HEK293T (cell line): ENCODE results near the gene KIDINS220.

Experiments
- CTCF ChIA-PET: fragments of 350-600 bp; formaldehyde crosslinking; extraction: SDS; loops from one replicate; lab custom pipeline; 2021; ENCODE audit warnings: antibody characterized with exemption, inconsistent platforms; lab: Yijun Ruan, JAX
- POLR2A ChIA-PET: fragments of 350-600 bp; formaldehyde crosslinking; extraction: SDS; loops from one replicate; lab custom pipeline; 2020; ENCODE audit warnings: antibody characterized with exemption, inconsistent platforms; lab: Yijun Ruan, JAX
- DNase-seq: peaks from one replicate; pipeline ENCODE4 v3.0.0; 2012; ENCODE audit warnings: mixed read lengths; ENCODE audit errors: extremely low spot score
- ARNT ChIP-seq: fragments of 450-650 bp; IDR thresholded peaks from 2 replicates; pipeline ENCODE4 v1.6.1; 2017; ENCODE audit warnings: mild to moderate bottlenecking
- BHLHE40 ChIP-seq: fragments of 450-650 bp; IDR thresholded peaks from 2 replicates; pipeline ENCODE4 v1.6.1; 2016; ENCODE audit warnings: mild to moderate bottlenecking, moderate library complexity, borderline replicate concordance
- CTBP1 ChIP-seq: fragments of 450-650 bp; IDR thresholded peaks from 2 replicates; pipeline ENCODE4 v1.6.1; 2016; ENCODE audit warnings: borderline replicate concordance
- ELF4 ChIP-seq: fragments of 450-650 bp; IDR thresholded peaks from 2 replicates; pipeline ENCODE4 v1.6.1; 2017; ENCODE audit warnings: antibody characterized with exemption
- FOXA1 ChIP-seq: fragments of 450-650 bp; IDR thresholded peaks from 2 replicates; pipeline ENCODE4 v1.6.1; 2016; ENCODE audit warnings: mild to moderate bottlenecking
- FOXK2 ChIP-seq: fragments of 450-650 bp; IDR thresholded peaks from 2 replicates; pipeline ENCODE4 v1.6.1; 2016; ENCODE audit warnings: mild to moderate bottlenecking
- FOXM1 ChIP-seq: fragments of 450-650 bp; IDR thresholded peaks from 2 replicates; pipeline ENCODE4 v1.6.1; 2017; ENCODE audit warnings: mild to moderate bottlenecking, borderline replicate concordance
- HDGF ChIP-seq: fragments of 450-650 bp; IDR thresholded peaks from 2 replicates; pipeline ENCODE4 v1.6.1; 2017; ENCODE audit warnings: antibody characterized with exemption, borderline replicate concordance
- L3MBTL2 ChIP-seq: fragments of 450-650 bp; conservative IDR thresholded peaks from 2 replicates; pipeline ENCODE4 v1.6.1; 2016; ENCODE audit warnings: mild to moderate bottlenecking
- LEF1 ChIP-seq: fragments of 450-650 bp; IDR thresholded peaks from 2 replicates; pipeline ENCODE4 v1.6.1; 2017; ENCODE audit warnings: mild to moderate bottlenecking, borderline replicate concordance
- NFRKB ChIP-seq: fragments of 450-650 bp; IDR thresholded peaks from 2 replicates; pipeline ENCODE4 v1.6.1; 2016; ENCODE audit warnings: mild to moderate bottlenecking, moderate library complexity
- PKNOX1 ChIP-seq: fragments of 450-650 bp; IDR thresholded peaks from 2 replicates; pipeline ENCODE4 v1.6.1; 2016
- SP1 ChIP-seq: fragments of 450-650 bp; IDR thresholded peaks from 2 replicates; pipeline ENCODE4 v1.6.1; 2017
- SUZ12 ChIP-seq: fragments of 450-650 bp; IDR thresholded peaks from 2 replicates; pipeline ENCODE4 v1.6.1; 2016; ENCODE audit warnings: mild to moderate bottlenecking
- TARDBP ChIP-seq: fragments of 450-650 bp; IDR thresholded peaks from 2 replicates; pipeline ENCODE4 v1.6.1; 2016
- ZNF384 ChIP-seq: fragments of 450-650 bp; IDR thresholded peaks from 2 replicates; pipeline ENCODE4 v1.6.1; 2016

Gene KIDINS220

GRCh38 chr2:8805278-8806210 lies 31.9 kb downstream of the KIDINS220 start:
- POLR2A ChIA-PET, result no interaction called here
- CTCF ChIA-PET, result interaction anchor here (0.8 kb wide), 1 partner anchor 562 kb away, joined by 3 read pairs; no protein-coding TSS in a partner anchor
- TF ChIP-seq ARNT, result no peak
- TF ChIP-seq SP1, result no peak
- TF ChIP-seq LEF1, result no peak
- TF ChIP-seq L3MBTL2, result no peak
- no peak for TF ChIP-seq ELF4
- TF ChIP-seq PKNOX1, result no peak
- TF ChIP-seq CTBP1, result no peak
- no peak for TF ChIP-seq FOXM1
- TF ChIP-seq BHLHE40, result no peak
- TF ChIP-seq NFRKB, result no peak
- no peak for TF ChIP-seq FOXA1
- TF ChIP-seq FOXK2, result no peak
- TF ChIP-seq HDGF, result no peak
- TF ChIP-seq SUZ12, result no peak
- no peak for TF ChIP-seq ZNF384
- no peak for TF ChIP-seq TARDBP
- DNase-seq, result no peak

- DNase-seq, result peak; percentile 15
- CTCF ChIA-PET, result no interaction called here
- TF ChIP-seq TARDBP (no peak), PKNOX1 (peak; percentile 62)
- POLR2A ChIA-PET, result no interaction called here
These were observed 33.6 kb downstream of the KIDINS220 start for GRCh38 chr2:8803658-8804379.

GRCh38 chr2:8802741-8803140 lies 34.7 kb downstream of the KIDINS220 start:
- ChIA-PET CTCF (no interaction called here), POLR2A (no interaction called here)
- TF ChIP-seq TARDBP, result no peak
- no peak for TF ChIP-seq ARNT
- no peak for TF ChIP-seq FOXM1
- no peak for TF ChIP-seq SUZ12
- TF ChIP-seq PKNOX1, result no peak
- no peak for TF ChIP-seq ELF4
- TF ChIP-seq SP1, result no peak
- no peak for TF ChIP-seq FOXK2
- no peak for TF ChIP-seq L3MBTL2
- no peak for TF ChIP-seq CTBP1
- DNase-seq, result no peak

- TF ChIP-seq ARNT, result no peak
- TF ChIP-seq L3MBTL2, result no peak
- TF ChIP-seq SUZ12, result no peak
- no peak for TF ChIP-seq NFRKB
- ChIA-PET CTCF (no interaction called here), POLR2A (no interaction called here)
- DNase-seq, result no peak
These were observed 36.6 kb downstream of the KIDINS220 start for GRCh38 chr2:8800821-8801220.

- POLR2A ChIA-PET, result no interaction called here
- DNase-seq, result no peak
- CTCF ChIA-PET, result no interaction called here
- TF ChIP-seq PKNOX1, result no peak
- TF ChIP-seq LEF1, result no peak
- TF ChIP-seq ARNT, result no peak
- TF ChIP-seq TARDBP, result no peak
- no peak for TF ChIP-seq FOXM1
- no peak for TF ChIP-seq SP1
- no peak for TF ChIP-seq ELF4
- no peak for TF ChIP-seq SUZ12
- no peak for TF ChIP-seq HDGF
- no peak for TF ChIP-seq BHLHE40
These were observed 37.2 kb downstream of the KIDINS220 start for GRCh38 chr2:8800218-8800617.

- TF ChIP-seq FOXM1 (no peak), L3MBTL2 (no peak), CTBP1 (no peak), ARNT (no peak), FOXK2 (no peak), FOXA1 (no peak), SUZ12 (no peak), ELF4 (no peak), PKNOX1 (no peak), NFRKB (no peak), SP1 (no peak), TARDBP (no peak), LEF1 (no peak), ZNF384 (no peak), HDGF (no peak), BHLHE40 (no peak)
- CTCF ChIA-PET, result interaction anchor here (0.6 kb wide), 1 partner anchor 305 kb away, joined by 3 read pairs; no protein-coding TSS in a partner anchor
- DNase-seq, result no peak
- POLR2A ChIA-PET, result no interaction called here
These were observed 38.4 kb downstream of the KIDINS220 start for GRCh38 chr2:8799004-8799403.
